Ramos (cell line): ENCODE measurements around the gene TMEM95.

Experiments used
- in situ Hi-C: fragments of 300-500 bp; cut with MboI; formaldehyde crosslinking; loops from one replicate; pipeline ENCODE4 v1.14.3; 2022; ENCODE audit warnings: low sequenced_read_pairs; ENCODE audit not compliant: unreplicated experiment

TMEM95 gene

GRCh38 chr17:7355053-7355452 is at the start of gene TMEM95:
TMEM95 (plus strand) TSS chr17:7355156; CDS start chr17:7355205, 49 bp downstream.
- in situ Hi-C loops = no loop called here

- in situ Hi-C loops = no loop called here
Measured at GRCh38 chr17:7306911-7307685, 47.9 kb upstream of the TMEM95 start, which contains the start of gene EIF5A. EIF5A (plus strand) TSS chr17:7307628; CDS start chr17:7309636, 2,008 bp downstream.

GRCh38 chr17:7307686-7308624 is 47.0 kb upstream of the TMEM95 start:
- in situ Hi-C loops = no loop called here

- in situ Hi-C loops = no loop called here
Measured at GRCh38 chr17:7308625-7309433, 46.1 kb upstream of the TMEM95 start.

GRCh38 chr17:7309628-7310027 is 45.3 kb upstream of the TMEM95 start:
- in situ Hi-C loops = no loop called here

GRCh38 chr17:7311110-7311705 is 43.7 kb upstream of the TMEM95 start:
- in situ Hi-C loops = no loop called here

- in situ Hi-C loops = no loop called here
Measured at GRCh38 chr17:7312432-7313087, 42.4 kb upstream of the TMEM95 start.

- in situ Hi-C loops = no loop called here
Measured at GRCh38 chr17:7313088-7313889, 41.7 kb upstream of the TMEM95 start.

GRCh38 chr17:7313890-7314718 is 40.9 kb upstream of the TMEM95 start:
- in situ Hi-C loops = no loop called here

- in situ Hi-C loops = no loop called here
Measured at GRCh38 chr17:7314719-7315569, 40.0 kb upstream of the TMEM95 start, which contains the start of gene GPS2. GPS2 (minus strand) TSS chr17:7315360; CDS start chr17:7315052, 308 bp downstream.

GRCh38 chr17:7315570-7316235 is 39.3 kb upstream of the TMEM95 start:
- in situ Hi-C loops = no loop called here

GRCh38 chr17:7317161-7317803 is 37.7 kb upstream of the TMEM95 start:
- in situ Hi-C loops = no loop called here

- in situ Hi-C loops = no loop called here
Measured at GRCh38 chr17:7318121-7318860, 36.7 kb upstream of the TMEM95 start.

GRCh38 chr17:7321466-7321865 is 33.5 kb upstream of the TMEM95 start:
- in situ Hi-C loops = no loop called here
